H1 (cell line): ENCODE results near the gene DDAH2. TPM values are rescaled to one million over a fixed set of nuclear protein-coding genes. Genes with fewer than 3 reads are reported as not detected.

ENCODE experiments used
- CTCF ChIA-PET: fragments of 300-600 bp; sonication (Branson Sonifier 250); formaldehyde crosslinking; loops from one replicate; lab custom pipeline; 2021; ENCODE audit not compliant: partially characterized antibody; lab: Charles Lee
- POLR2A ChIA-PET: fragments of 300-600 bp; sonication (Branson Sonifier 250); formaldehyde crosslinking; loops from one replicate; lab custom pipeline; 2021; ENCODE audit warnings: inconsistent platforms; ENCODE audit not compliant: partially characterized antibody; lab: Charles Lee
- DNase-seq, 2 experiments: peaks; one replicate each; pipeline versions ENCODE4 v3.0.0 to v3.0.0-alpha.2; 2010 to 2022; ENCODE audit warnings: low spot score in 2 of 2, low read depth in 1 of 2, mixed read lengths in 1 of 2
- FAIRE-seq: peaks from 2 replicates; lab custom pipeline; 2011; peaks lifted over from hg19 to GRCh38; lab: Jason Lieb, UNC
- H2AFZ ChIP-seq: 2 replicates; pipeline ENCODE4 v1.8.1; 2012; ENCODE audit warnings: low read length, inconsistent platforms
- H2AK5ac ChIP-seq: 2 replicates; pipeline ENCODE4 v1.6.1; 2013; ENCODE audit warnings: low read depth, low read length
- H2BK120ac ChIP-seq: replicated peaks from 2 replicates; pipeline ENCODE3; 2013; ENCODE audit warnings: low read depth, low read length, inconsistent platforms
- H2BK12ac ChIP-seq: 2 replicates; pipeline ENCODE4 v1.6.1; 2013; ENCODE audit warnings: low read depth, low read length
- H2BK15ac ChIP-seq: 2 replicates; pipeline ENCODE4 v1.6.1; 2013; ENCODE audit warnings: low read length
- H2BK20ac ChIP-seq: 2 replicates; pipeline ENCODE4 v1.6.1; 2013; ENCODE audit warnings: low read length
- H2BK5ac ChIP-seq: 2 replicates; pipeline ENCODE4 v1.6.1; 2013; ENCODE audit warnings: low read depth, low read length
- H3K14ac ChIP-seq: 2 replicates; pipeline ENCODE4 v1.6.1; 2013; ENCODE audit warnings: inconsistent platforms; ENCODE audit not compliant: insufficient read length
- H3K18ac ChIP-seq: 2 replicates; pipeline ENCODE4 v1.6.1; 2013; ENCODE audit warnings: low read length; ENCODE audit errors: extremely low read depth
- H3K23ac ChIP-seq: 2 replicates; pipeline ENCODE4 v1.6.1; 2013; ENCODE audit warnings: inconsistent platforms; ENCODE audit not compliant: insufficient read length
- H3K23me2 ChIP-seq: 2 replicates; pipeline ENCODE4 v1.6.1; 2013; ENCODE audit warnings: low read depth, low read length
- H3K27ac ChIP-seq: 2 replicates; pipeline ENCODE4 v1.6.1; 2011; ENCODE audit warnings: low read depth, low read length, inconsistent platforms
- H3K27me3 ChIP-seq, 4 experiments: replicated peaks in 1 of 4; 1 replicate in 1 of 4; 2 replicates in 3 of 4; pipeline versions ENCODE4 v1.6.1 to v1.8.1; 2011 to 2013; ENCODE audit warnings: low read length in 3 of 4, mild to moderate bottlenecking in 3 of 4, inconsistent platforms in 2 of 4, mixed read lengths in 2 of 4, moderate library complexity in 1 of 4; ENCODE audit not compliant: control insufficient read depth in 3 of 4, insufficient read depth in 3 of 4; ENCODE audit errors: extremely low read depth in 1 of 4
- H3K36me3 ChIP-seq, 4 experiments: 2 replicates each; pipeline versions ENCODE4 v1.6.1 to v1.8.1; 2011 to 2013; ENCODE audit warnings: mild to moderate bottlenecking in 4 of 4, low read length in 3 of 4, moderate library complexity in 2 of 4, control low read depth in 1 of 4, inconsistent platforms in 1 of 4; ENCODE audit not compliant: insufficient read depth in 4 of 4, control insufficient read depth in 2 of 4
- H3K4ac ChIP-seq: replicated peaks from 2 replicates; pipeline ENCODE3; 2013; ENCODE audit warnings: low read length, low read depth, mixed read lengths, inconsistent platforms; ENCODE audit not compliant: insufficient read length
- H3K4me1 ChIP-seq, 4 experiments: replicated peaks in 1 of 4; 1 replicate in 1 of 4; 2 replicates in 3 of 4; pipeline versions ENCODE4 v1.6.1 to v1.8.1; 2011 to 2013; ENCODE audit warnings: low read length in 3 of 4, inconsistent platforms in 2 of 4, mixed read lengths in 1 of 4; ENCODE audit not compliant: insufficient read depth in 4 of 4, control insufficient read depth in 3 of 4
- H3K4me2 ChIP-seq, 2 experiments: 2 replicates each; pipeline versions ENCODE4 v1.6.1 to v1.8.1; 2011 to 2013; ENCODE audit warnings: low read depth in 2 of 2, low read length in 2 of 2, control low read depth in 1 of 2, inconsistent platforms in 1 of 2, mild to moderate bottlenecking in 1 of 2; ENCODE audit not compliant: insufficient read depth in 1 of 2
- H3K4me3 ChIP-seq, 4 experiments: fragments of 200-600, 300-600 bp in 1 of 4; sonication (generic), shearing (Covaris generic), sonication (Bioruptor Twin) in 1 of 4; 2 replicates each; pipeline versions ENCODE4 v1.5.1 to v1.8.1; 2011 to 2016; ENCODE audit warnings: low read length in 4 of 4, low read depth in 3 of 4, control low read depth in 2 of 4, inconsistent platforms in 2 of 4, mild to moderate bottlenecking in 2 of 4, mixed read lengths in 1 of 4, moderate library complexity in 1 of 4; ENCODE audit not compliant: insufficient read depth in 2 of 4; ENCODE audit errors: extremely low read depth in 1 of 4
- H3K56ac ChIP-seq: replicated peaks from 2 replicates; pipeline ENCODE3; 2013; ENCODE audit warnings: low read depth, mild to moderate bottlenecking, mixed read lengths, low read length, inconsistent platforms; ENCODE audit not compliant: insufficient read length
- H3K79me1 ChIP-seq: 2 replicates; pipeline ENCODE4 v1.6.1; 2013; ENCODE audit warnings: low read depth, low read length, control low read depth
- H3K79me2 ChIP-seq, 2 experiments: 2 replicates each; pipeline versions ENCODE4 v1.6.1 to v1.8.1; 2012 to 2013; ENCODE audit warnings: low read length in 2 of 2, mild to moderate bottlenecking in 2 of 2, inconsistent platforms in 1 of 2; ENCODE audit not compliant: insufficient read depth in 2 of 2, control insufficient read depth in 1 of 2
- H3K9ac ChIP-seq, 4 experiments: replicated peaks in 1 of 4; 1 replicate in 1 of 4; 2 replicates in 3 of 4; pipeline versions ENCODE4 v1.6.1 to v1.8.1; 2011 to 2013; ENCODE audit warnings: low read depth in 3 of 4, low read length in 3 of 4, control low read depth in 2 of 4, mild to moderate bottlenecking in 2 of 4, moderate library complexity in 2 of 4, inconsistent platforms in 1 of 4; ENCODE audit errors: extremely low read depth in 1 of 4
- H3K9me3 ChIP-seq, 2 experiments: 2 replicates each; pipeline versions ENCODE4 v1.6.1 to v1.8.1; 2012 to 2013; ENCODE audit warnings: mild to moderate bottlenecking in 2 of 2, moderate library complexity in 2 of 2, control low read depth in 1 of 2, inconsistent platforms in 1 of 2, low read depth in 1 of 2, low read length in 1 of 2, mixed read lengths in 1 of 2; ENCODE audit not compliant: insufficient read depth in 2 of 2
- H4K20me1 ChIP-seq, 2 experiments: replicated peaks in 1 of 2; 2 replicates each; pipeline versions ENCODE3 to v1.8.1; 2011 to 2013; ENCODE audit warnings: inconsistent platforms in 2 of 2, low read length in 2 of 2, mild to moderate bottlenecking in 1 of 2; ENCODE audit not compliant: insufficient read depth in 2 of 2, control insufficient read depth in 1 of 2
- H4K5ac ChIP-seq: 2 replicates; pipeline ENCODE4 v1.6.1; 2013; ENCODE audit warnings: low read length, low read depth, mixed read lengths, inconsistent platforms; ENCODE audit not compliant: insufficient read length
- H4K8ac ChIP-seq: 2 replicates; pipeline ENCODE4 v1.8.0; 2013; ENCODE audit warnings: mild to moderate bottlenecking, moderate library complexity, low read length, inconsistent platforms; ENCODE audit not compliant: insufficient read depth; ENCODE audit errors: extremely low read depth
- H4K91ac ChIP-seq: replicated peaks from 2 replicates; pipeline ENCODE3; 2013; ENCODE audit warnings: low read length, mixed read lengths, inconsistent platforms; ENCODE audit not compliant: insufficient read length
- BACH1 ChIP-seq: IDR thresholded peaks from 2 replicates; pipeline ENCODE4 v1.6.1; 2012; ENCODE audit warnings: low read length, improper control_type of control experiment
- CBX8 ChIP-seq: fragments of 300-800, 300-1000 bp; sonication (generic); IDR thresholded peaks from 2 replicates; pipeline ENCODE4 v1.7.1; 2016; ENCODE audit warnings: low read depth, low read length, borderline replicate concordance
- EP300 ChIP-seq, 2 experiments: IDR thresholded peaks; 1 replicate in 1 of 2; 2 replicates in 1 of 2; pipeline ENCODE4 v1.6.1; 2011 to 2012; ENCODE audit warnings: low read depth in 2 of 2, low read length in 2 of 2, mild to moderate bottlenecking in 2 of 2, borderline replicate concordance in 1 of 2, inconsistent platforms in 1 of 2, moderate library complexity in 1 of 2
- GTF2F1 ChIP-seq: IDR thresholded peaks from 2 replicates; pipeline ENCODE4 v1.6.1; 2012; ENCODE audit warnings: low read depth, low read length, improper control_type of control experiment, borderline replicate concordance
- KDM1A ChIP-seq: fragments of 200-600, 300-600 bp; sonication (generic); IDR thresholded peaks from 2 replicates; pipeline ENCODE4 v1.7.1; 2016; ENCODE audit warnings: mild to moderate bottlenecking, low read length, borderline replicate concordance
- MAFK ChIP-seq: IDR thresholded peaks from 2 replicates; pipeline ENCODE4 v1.6.1; 2012; ENCODE audit warnings: low read depth, mild to moderate bottlenecking, improper control_type of control experiment, low read length
- POLR2A ChIP-seq, 2 experiments: IDR thresholded peaks; 1 replicate in 1 of 2; 2 replicates in 1 of 2; pipeline ENCODE4 v1.6.1; 2011; ENCODE audit warnings: low read depth in 2 of 2, low read length in 2 of 2, mild to moderate bottlenecking in 2 of 2; ENCODE audit errors: control extremely low read depth in 1 of 2
- RXRA ChIP-seq: IDR thresholded peaks from 2 replicates; pipeline ENCODE4 v1.6.1; 2011; ENCODE audit warnings: low read depth, mild to moderate bottlenecking, low read length, moderate library complexity; ENCODE audit not compliant: insufficient read depth
- SIRT6 ChIP-seq: IDR thresholded peaks from one replicate; pipeline ENCODE4 v1.7.1; 2012; ENCODE audit warnings: low read length, inconsistent platforms
- SP4 ChIP-seq: IDR thresholded peaks from 2 replicates; pipeline ENCODE4 v1.6.1; 2012; ENCODE audit warnings: low read length, inconsistent platforms
- TCF12 ChIP-seq: IDR thresholded peaks from 2 replicates; pipeline ENCODE4 v1.6.1; 2011; ENCODE audit warnings: low read depth, mild to moderate bottlenecking, low read length
- YY1 ChIP-seq: IDR thresholded peaks from 2 replicates; pipeline ENCODE4 v1.6.1; 2011; ENCODE audit warnings: low read depth, mild to moderate bottlenecking, low read length
- ZNF274 ChIP-seq: IDR thresholded peaks from 2 replicates; pipeline ENCODE4 v1.7.0; 2012; ENCODE audit warnings: low read length, borderline replicate concordance; ENCODE audit errors: extremely low read depth
- WGBS, 2 experiments: shearing (Covaris generic) in 1 of 2; methylation state at CpG; one replicate each; pipeline versions ENCODE4 v1.1.6 to v1.1.7; 2013 to 2015; ENCODE audit warnings: low lambda C conversion rate in 2 of 2, mixed read lengths in 2 of 2, inconsistent platforms in 1 of 2, low coverage in 1 of 2, missing lambda C conversion rate in 1 of 2; ENCODE audit not compliant: insufficient replicate concordance in 2 of 2, insufficient coverage in 1 of 2, insufficient read length in 1 of 2; ENCODE audit errors: extremely low coverage in 1 of 2, missing lambda C conversion rate in 1 of 2; 5-methylcytosine and 5-hydroxymethylcytosine counted together
- polyA plus RNA-seq, 7 experiments: library from polyadenylated mRNA; depleted of rRNA in 3 of 7; stranded (reverse) in 5 of 7; unstranded in 2 of 7; fragments of >200 nt in 5 of 7; fragments of 200-250 nt in 2 of 7; gene quantifications; 1 replicate in 5 of 7; 2 replicates in 1 of 7; 4 replicates in 1 of 7; pipeline versions ENCODE4 v1.2.1 to v1.2.3, GENCODE V29; 2011 to 2013; ENCODE audit warnings: missing spikeins in 2 of 7, mixed read lengths in 2 of 7
- total RNA-seq: library from RNA; stranded (reverse); fragmentation: NEBNext Ultra II Directional; extraction: Animal tissue kit (Norgen Biotek cat#: 25700); gene quantifications from 2 replicates; pipeline ENCODE4 v1.2.1, GENCODE V29; 2021

DDAH2 gene
- total and polyA plus RNA-seq, 2 of the 8 experiments (the other 6 are each of a cell fraction or from before 2014, with no cell fraction given), result 53.3 to 73.5 TPM

GRCh38 chr6:31707701-31708100 is 21.4 kb downstream of the DDAH2 start:
- WGBS, 2 experiments, result 89% methylated on average over 10 of the region's 10 CpGs; no CpG with 5 or more reads in 1 of the 2 experiments
- no peaks in the 10 kb centered on the region for H3K9me3 ChIP-seq
- peaks cover 5% of the 10 kb centered on the region; the same call in 1 of the 2 replicates for H3K23me2 ChIP-seq
- no peak overlapping the region for H3K4me2 ChIP-seq
- no peak overlapping the region for H3K23ac ChIP-seq
- H3K14ac ChIP-seq, result no peak overlapping the region
- H4K91ac ChIP-seq, result no peak overlapping the region
- no peak overlapping the region for H4K8ac ChIP-seq
- H3K4me3 ChIP-seq, result no peak overlapping the region
- no peaks in the 10 kb centered on the region for H4K20me1 ChIP-seq
- no peak for DNase-seq
- H2BK15ac ChIP-seq, result no peak overlapping the region
- H2BK12ac ChIP-seq, result no peak overlapping the region
- no peak overlapping the region for H2BK20ac ChIP-seq
- H3K4ac ChIP-seq, result no peak overlapping the region
- H3K4me1 ChIP-seq, result peaks cover 0 to 4% (median 0%) of the 10 kb centered on the region in 4 experiments; a peak in 1 of 7 replicates
- no peak overlapping the region for H3K9ac ChIP-seq
- H3K18ac ChIP-seq, result no peak overlapping the region
- no peak for TF ChIP-seq MAFK
- TF ChIP-seq CBX8, result no peak
- no peak for TF ChIP-seq SP4
- no peak for TF ChIP-seq ZNF274
- no peak for TF ChIP-seq KDM1A
- TF ChIP-seq RXRA, result no peak
- TF ChIP-seq YY1, result no peak
- TF ChIP-seq BACH1, result no peak
- no peak for TF ChIP-seq TCF12
- no peak for TF ChIP-seq POLR2A (IDR thresholded peaks at IDR 0.05; ENCODE audit: control extremely low read depth in 1 of 2, low read depth in 2 of 2, low read length in 2 of 2)
- no peak for TF ChIP-seq GTF2F1
- TF ChIP-seq EP300 (IDR thresholded peaks at IDR 0.05; ENCODE audit: borderline replicate concordance in 1 of 2, low read depth in 2 of 2, low read length in 2 of 2), result no peak
- no peak for TF ChIP-seq SIRT6
- H3K79me1 ChIP-seq, result no peaks in the 10 kb centered on the region
- H3K27me3 ChIP-seq, result no peaks in the 10 kb centered on the region
- H2AFZ ChIP-seq, result no peak overlapping the region
- H2BK120ac ChIP-seq, result no peak overlapping the region
- H2AK5ac ChIP-seq, result no peak overlapping the region
- ChIA-PET POLR2A (no interaction called here), CTCF (interaction anchor here (1.6 kb wide), 1 partner anchor 8 kb away, joined by 6 read pairs; the partner anchor contains the start of gene LY6G6D)
- H2BK5ac ChIP-seq, result no peak overlapping the region
- H3K27ac ChIP-seq, result no peak overlapping the region
- H3K36me3 ChIP-seq, result no peaks in the 10 kb centered on the region
- no peak for FAIRE-seq
- H4K5ac ChIP-seq, result no peak overlapping the region
- H3K56ac ChIP-seq, result no peak overlapping the region
- H3K79me2 ChIP-seq, result no peaks in the 10 kb centered on the region
